Lung (tissue), 12 donors: ENCODE measurements around the gene ERBIN. TPM values are rescaled to one million over a fixed set of nuclear protein-coding genes. Genes with fewer than 3 reads are reported as not detected.
"Not testable (repeated sequence)": the region's sequence is repeated elsewhere in the genome, so short reads cannot be mapped to it uniquely, and the experiment has no call there.

Experiments used
- ATAC-seq: fragments of 200-7000 bp; cut with Tn5 transposase; one replicate; pipeline ENCODE4 v1.9.1; 2020; ENCODE audit warnings: moderate number of reproducible peaks; ENCODE audit not compliant: insufficient read depth, low FRiP score
- DNase-seq, 3 donors: peaks; one replicate each; pipeline ENCODE4 v3.0.0-alpha.2; 2013 to 2017
- H3K27ac ChIP-seq, 2 donors: one replicate each; pipeline ENCODE4 v1.5.1; 2013; ENCODE audit warnings: mild to moderate bottlenecking in 2 of 2, moderate library complexity in 2 of 2, control low read depth in 1 of 2, inconsistent platforms in 1 of 2, low read depth in 1 of 2, low read length in 1 of 2
- H3K27me3 ChIP-seq, 3 donors: one replicate each; pipeline ENCODE4 v1.5.1; 2013; ENCODE audit warnings: low read length in 2 of 3; ENCODE audit not compliant: control insufficient read depth in 3 of 3, insufficient read depth in 3 of 3
- H3K36me3 ChIP-seq, 4 donors: one replicate each; pipeline ENCODE4 v1.5.1; 2013; ENCODE audit warnings: low read length in 4 of 4, mild to moderate bottlenecking in 1 of 4, moderate library complexity in 1 of 4; ENCODE audit not compliant: control insufficient read depth in 4 of 4, insufficient read depth in 4 of 4
- H3K4me1 ChIP-seq, 5 donors: one replicate each; pipeline ENCODE4 v1.5.1; 2013; ENCODE audit warnings: low read length in 5 of 5, mild to moderate bottlenecking in 2 of 5, moderate library complexity in 1 of 5; ENCODE audit not compliant: control insufficient read depth in 5 of 5, insufficient read depth in 5 of 5
- H3K4me3 ChIP-seq: one replicate; pipeline ENCODE4 v1.5.1; 2013; ENCODE audit warnings: mild to moderate bottlenecking, control low read depth, moderate library complexity
- H3K9ac ChIP-seq, 2 donors: one replicate each; pipeline ENCODE4 v1.5.1; 2013; ENCODE audit warnings: low read length in 2 of 2, control low read depth in 1 of 2; ENCODE audit not compliant: insufficient read depth in 1 of 2
- H3K9me3 ChIP-seq, 4 donors: one replicate each; pipeline ENCODE4 v1.5.1; 2013; ENCODE audit warnings: low read length in 3 of 4, mild to moderate bottlenecking in 1 of 4, moderate library complexity in 1 of 4; ENCODE audit not compliant: control insufficient read depth in 4 of 4, insufficient read depth in 3 of 4
- WGBS, 2 donors: extraction: QIAGEN DNeasy Blood & Tissue Kit; methylation state at CpG; one replicate each; pipeline ENCODE4 v1.1.7; 2013; 5-methylcytosine and 5-hydroxymethylcytosine counted together
- polyA plus RNA-seq, 2 donors: library from polyadenylated mRNA; stranded (reverse); fragments of 200-250 nt; gene quantifications; one replicate each; pipeline ENCODE4 v1.2.1, GENCODE V29; 2013
- total RNA-seq, 2 donors: library from RNA; depleted of rRNA in 1 of 2; stranded (reverse); fragments of >200 nt in 1 of 2; gene quantifications; one replicate each; pipeline ENCODE4 v1.2.1, GENCODE V29; 2014 to 2021
- TF ChIP-seq, protein P1 (sequence below): IDR thresholded peaks from 2 replicates; pipeline ENCODE4 v1.5.1; 2012; ENCODE audit warnings: mild to moderate bottlenecking; ENCODE audit errors: control extremely low read depth, extremely low read depth
- donor health status: control.
- donor health status: control.
- donor health status: Bipolar disorder and iron deficiency.
- donor health status: healthy.
- donor health status: DM: yes; HTN: yes; CAD: no.

ERBIN gene
- total and polyA plus RNA-seq, 4 donors, result 13.8 to 235 (median 41.9) TPM

DNA sequence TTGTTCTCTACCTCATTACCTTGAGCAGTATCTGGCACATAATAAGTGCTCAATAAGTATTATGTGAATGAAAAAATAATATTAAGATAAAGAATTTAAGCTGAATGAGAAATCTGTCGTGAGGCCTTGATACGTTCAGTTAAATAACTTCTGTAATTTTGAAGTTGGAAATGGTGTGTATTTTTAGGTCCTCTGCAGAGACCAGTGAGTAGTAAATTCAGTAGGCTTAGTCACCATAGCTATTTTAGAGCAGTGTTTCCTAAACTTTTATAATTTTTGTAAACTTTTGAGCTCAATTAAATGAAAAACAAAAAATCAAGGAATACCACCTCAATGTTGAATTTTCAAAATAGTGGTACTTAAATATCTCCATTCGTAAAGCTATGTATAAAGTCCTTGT lies 25.0 kb downstream of the ERBIN start:
- no peak for ATAC-seq
- 90 to 92% methylated on average over 3 of the region's 3 CpGs for WGBS, 2 donors

DNA sequence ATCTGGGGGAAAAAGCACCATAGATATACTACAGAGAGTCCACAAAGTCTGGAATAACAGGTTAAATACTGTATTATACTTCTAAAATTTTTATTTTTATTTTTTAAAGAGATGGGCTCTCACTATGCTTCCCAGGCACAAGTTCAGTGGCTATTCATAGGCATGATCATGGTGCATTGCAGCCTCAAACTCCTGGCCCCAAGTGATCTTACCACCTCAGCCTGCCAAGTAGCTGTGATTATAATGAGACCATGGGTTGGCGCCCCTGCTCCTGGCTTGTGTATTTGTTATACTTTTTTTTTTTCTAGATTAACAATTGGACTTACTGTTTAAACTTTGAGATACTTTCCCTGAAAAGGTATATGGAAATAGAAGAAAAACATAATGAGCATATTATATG lies 25.9 kb downstream of the ERBIN start:
- ATAC-seq (no peak), DNase-seq (no peak)
- 79 to 91% methylated on average over 1 of the region's 1 CpG for WGBS, 2 donors
- Histone ChIP-seq H3K9ac (no peak overlapping the region), H3K9me3 (no peaks in the 10 kb centered on the region), H3K27ac (no peak overlapping the region), H3K36me3 (no peaks in the 10 kb centered on the region), H3K27me3 (no peaks in the 10 kb centered on the region), H3K4me1 (peaks cover 0 to 14% (median 0%) of the 10 kb centered on the region in 5 donors), H3K4me3 (no peak overlapping the region)
- TF ChIP-seq, protein P1, sequence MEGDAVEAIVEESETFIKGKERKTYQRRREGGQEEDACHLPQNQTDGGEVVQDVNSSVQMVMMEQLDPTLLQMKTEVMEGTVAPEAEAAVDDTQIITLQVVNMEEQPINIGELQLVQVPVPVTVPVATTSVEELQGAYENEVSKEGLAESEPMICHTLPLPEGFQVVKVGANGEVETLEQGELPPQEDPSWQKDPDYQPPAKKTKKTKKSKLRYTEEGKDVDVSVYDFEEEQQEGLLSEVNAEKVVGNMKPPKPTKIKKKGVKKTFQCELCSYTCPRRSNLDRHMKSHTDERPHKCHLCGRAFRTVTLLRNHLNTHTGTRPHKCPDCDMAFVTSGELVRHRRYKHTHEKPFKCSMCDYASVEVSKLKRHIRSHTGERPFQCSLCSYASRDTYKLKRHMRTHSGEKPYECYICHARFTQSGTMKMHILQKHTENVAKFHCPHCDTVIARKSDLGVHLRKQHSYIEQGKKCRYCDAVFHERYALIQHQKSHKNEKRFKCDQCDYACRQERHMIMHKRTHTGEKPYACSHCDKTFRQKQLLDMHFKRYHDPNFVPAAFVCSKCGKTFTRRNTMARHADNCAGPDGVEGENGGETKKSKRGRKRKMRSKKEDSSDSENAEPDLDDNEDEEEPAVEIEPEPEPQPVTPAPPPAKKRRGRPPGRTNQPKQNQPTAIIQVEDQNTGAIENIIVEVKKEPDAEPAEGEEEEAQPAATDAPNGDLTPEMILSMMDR, result no peak

More for the DNA sequence above, 25.0 kb downstream of the ERBIN start:
- no peaks in the 10 kb centered on the region for H3K36me3 ChIP-seq
- peaks cover 0 to 14% (median 0%) of the 10 kb centered on the region in 5 donors for H3K4me1 ChIP-seq
- H3K27me3 ChIP-seq, result no peaks in the 10 kb centered on the region
- DNase-seq, result no peak
- no peak overlapping the region for H3K4me3 ChIP-seq
- no peaks in the 10 kb centered on the region for H3K9me3 ChIP-seq
- H3K9ac ChIP-seq, result no peak overlapping the region
- H3K27ac ChIP-seq, result no peak overlapping the region
- TF ChIP-seq, protein P1, result no peak

DNA sequence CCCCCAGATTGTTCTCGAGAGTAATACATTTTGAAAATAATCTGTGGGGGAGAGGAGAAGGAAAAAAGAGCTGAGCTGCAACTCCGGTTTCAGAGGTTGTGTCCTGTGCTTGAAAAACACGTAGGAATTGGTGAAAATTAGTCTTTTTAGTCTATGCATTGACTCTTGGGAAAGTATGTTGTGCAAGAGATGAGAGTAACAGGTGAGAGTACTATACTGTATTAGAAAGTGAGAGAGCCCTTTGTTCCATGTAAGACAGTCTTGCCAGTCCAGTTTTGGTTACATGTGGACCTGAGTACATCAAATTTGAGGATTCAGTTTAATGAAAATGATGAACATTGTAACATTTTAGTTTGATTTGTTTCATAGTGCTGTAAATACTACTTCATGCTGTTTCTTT lies 27.8 kb downstream of the ERBIN start:
- Histone ChIP-seq H3K4me3 (no peak overlapping the region), H3K27ac (no peak overlapping the region), H3K4me1 (peaks cover 0 to 14% (median 0%) of the 10 kb centered on the region in 5 donors), H3K9ac (no peak overlapping the region), H3K27me3 (no peaks in the 10 kb centered on the region), H3K9me3 (no peaks in the 10 kb centered on the region), H3K36me3 (peaks cover 0 to 3% (median 0%) of the 10 kb centered on the region in 4 donors)
- TF ChIP-seq, protein P1, result no peak
- 89 to 95% methylated on average over 3 of the region's 3 CpGs for WGBS, 2 donors
- ATAC-seq (no peak), DNase-seq (no peak)

DNA sequence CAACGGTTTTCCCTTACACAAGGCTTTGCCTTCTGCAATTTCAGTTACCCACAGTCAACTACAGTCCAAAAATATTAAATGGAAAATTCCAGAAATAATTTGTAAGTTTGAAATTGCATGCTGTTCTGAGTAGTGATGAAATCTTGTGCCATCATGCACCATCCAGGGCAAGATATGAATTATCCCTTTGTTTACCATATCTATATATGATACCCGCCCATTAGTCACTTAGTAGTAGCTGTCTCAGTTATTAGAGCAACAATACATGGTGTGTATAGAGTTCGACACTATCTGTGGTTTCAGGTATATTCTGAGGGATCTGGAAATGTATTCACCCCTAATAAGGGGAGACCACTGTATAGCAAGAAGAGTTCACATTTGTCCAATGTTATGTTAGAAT lies 29.4 kb downstream of the ERBIN start:
- Histone ChIP-seq H3K27me3 (no peaks in the 10 kb centered on the region), H3K9me3 (no peaks in the 10 kb centered on the region), H3K4me1 (peaks cover 0 to 19% (median 0%) of the 10 kb centered on the region in 5 donors), H3K27ac (no peak overlapping the region), H3K9ac (no peak overlapping the region), H3K36me3 (peaks cover 0 to 3% (median 0%) of the 10 kb centered on the region in 4 donors), H3K4me3 (no peak overlapping the region)
- ATAC-seq (no peak), DNase-seq (no peak)
- TF ChIP-seq, protein P1, result no peak
- 90 to 91% methylated on average over 3 of the region's 3 CpGs for WGBS, 2 donors

DNA sequence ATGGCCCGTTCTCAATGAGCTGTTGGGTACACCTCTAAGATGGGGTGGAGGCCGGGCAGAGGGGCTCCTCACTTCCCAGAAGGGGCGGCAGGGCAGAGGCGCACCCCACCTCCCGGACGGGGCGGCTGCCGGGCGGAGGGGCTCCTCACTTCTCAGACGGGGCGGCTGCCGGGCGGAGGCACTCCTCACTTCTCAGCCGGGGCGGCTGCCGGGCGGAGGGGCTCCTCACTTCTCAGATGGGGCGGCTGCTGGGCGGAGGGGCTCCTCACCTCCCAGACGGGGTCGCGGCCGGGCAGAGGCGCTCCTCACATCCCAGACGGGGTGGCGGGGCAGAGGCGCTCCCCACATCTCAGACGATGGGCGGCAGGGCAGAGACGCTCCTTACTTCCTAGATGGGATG lies 31.3 kb downstream of the ERBIN start:
- 97 to 98% methylated on average over 29 to 30 of the region's 30 CpGs for WGBS, 2 donors
- peaks cover 0 to 17% (median 0%) of the 10 kb centered on the region in 5 donors for H3K4me1 ChIP-seq
- H3K36me3 ChIP-seq, H3K27me3 ChIP-seq, ATAC-seq, H3K27ac ChIP-seq, DNase-seq, H3K4me3 ChIP-seq, H3K9ac ChIP-seq, H3K9me3 ChIP-seq: not testable (repeated sequence)
